HepG2 (cell line): ENCODE data around the gene SLC1A3. TPM values are rescaled to one million over a fixed set of nuclear protein-coding genes. Genes with fewer than 3 reads are reported as not detected.

Experiments
- ATAC-seq: fragments of 200-7000 bp; cut with Tn5 transposase; 3 replicates; pipeline ENCODE4 v1.9.1; 2020; ENCODE audit warnings: mild to moderate bottlenecking, moderate library complexity
- BruUV-seq: library from RNA; stranded (reverse); fragments of 400-500 nt; replicated peaks from 2 replicates; lab custom pipeline; 2021; lab: Mats Ljungman, UMichigan
- CTCF ChIA-PET: fragments of 300-600 bp; formaldehyde crosslinking; extraction: SDS; loops from one replicate; lab custom pipeline; 2021; ENCODE audit warnings: low total read pairs, inconsistent platforms, low intra/inter-chr PET ratio; lab: Yijun Ruan, JAX
- POLR2A ChIA-PET: fragments of 350-600 bp; sonication (Branson Sonifier 250); formaldehyde crosslinking; loops from one replicate; lab custom pipeline; 2020; ENCODE audit warnings: antibody characterized with exemption, inconsistent platforms; lab: Yijun Ruan, JAX
- DNase-seq: peaks from one replicate; pipeline ENCODE4 v3.0.0-alpha.2; 2015; ENCODE audit warnings: low spot score
- FAIRE-seq: peaks from 3 replicates; lab custom pipeline; 2011; peaks lifted over from hg19 to GRCh38; lab: Jason Lieb, UNC
- H2AFZ ChIP-seq: one replicate; pipeline ENCODE4 v1.6.1; 2011; ENCODE audit warnings: low read length, inconsistent platforms
- H3K27ac ChIP-seq: fragments of 300-600 bp; 3 replicates; pipeline ENCODE4 v1.8.0; 2011; ENCODE audit warnings: mixed run types, mild to moderate bottlenecking, mixed read lengths, low read length, inconsistent platforms; ENCODE audit not compliant: insufficient read depth; ENCODE audit errors: extremely low read length
- H3K27me3 ChIP-seq, 2 experiments: fragments of 200-600 bp in 1 of 2; 2 replicates in 1 of 2; 3 replicates in 1 of 2; pipeline versions ENCODE4 v1.6.0 to v1.8.0; 2011; ENCODE audit warnings: low read length in 2 of 2, mild to moderate bottlenecking in 2 of 2, moderate library complexity in 2 of 2, inconsistent platforms in 1 of 2; ENCODE audit not compliant: insufficient read depth in 2 of 2, control insufficient read depth in 1 of 2
- H3K36me3 ChIP-seq, 2 experiments: fragments of 200-600 bp in 1 of 2; replicated peaks in 1 of 2; 2 replicates in 1 of 2; 3 replicates in 1 of 2; pipeline versions ENCODE4 v1.5.1 to v1.8.0; 2011; ENCODE audit warnings: low read length in 2 of 2, inconsistent platforms in 1 of 2; ENCODE audit not compliant: insufficient read depth in 2 of 2, control insufficient read depth in 1 of 2
- H3K4me1 ChIP-seq: 2 replicates; pipeline ENCODE4 v1.5.1; 2012; ENCODE audit warnings: low read length, inconsistent platforms; ENCODE audit not compliant: insufficient read depth
- H3K4me2 ChIP-seq: 2 replicates; pipeline ENCODE4 v1.6.0; 2011; ENCODE audit warnings: low read depth, low read length, inconsistent platforms
- H3K4me3 ChIP-seq, 3 experiments: fragments of 200-600 bp in 1 of 3; sonication (generic), shearing (Covaris generic) in 1 of 3; replicated peaks in 1 of 3; 2 replicates each; pipeline ENCODE4 v1.5.1; 2011 to 2016; ENCODE audit warnings: low read length in 3 of 3, inconsistent platforms in 2 of 3, low read depth in 2 of 3, mild to moderate bottlenecking in 2 of 3, control low read depth in 1 of 3, mixed read lengths in 1 of 3; ENCODE audit not compliant: insufficient read depth in 1 of 3
- H3K79me2 ChIP-seq: one replicate; pipeline ENCODE4 v1.6.1; 2011; ENCODE audit warnings: low read length, inconsistent platforms; ENCODE audit not compliant: insufficient read depth
- H3K9ac ChIP-seq: 2 replicates; pipeline ENCODE4 v1.6.0; 2011; ENCODE audit warnings: mild to moderate bottlenecking, low read depth, low read length, inconsistent platforms; ENCODE audit not compliant: insufficient read depth
- H3K9me3 ChIP-seq: 2 replicates; pipeline ENCODE4 v1.5.1; 2012; ENCODE audit warnings: mild to moderate bottlenecking, low read length
- H4K20me1 ChIP-seq: 2 replicates; pipeline ENCODE4 v1.6.0; 2011; ENCODE audit warnings: inconsistent platforms, mild to moderate bottlenecking, low read length, moderate library complexity; ENCODE audit not compliant: insufficient read depth
- GZF1 ChIP-seq: sonication (generic); formaldehyde crosslinking; IDR thresholded peaks from 2 replicates; pipeline ENCODE4 v1.5.1; 2020; ENCODE audit warnings: mild to moderate bottlenecking, missing genetic modification reagents
- NFATC3 ChIP-seq: sonication (generic); formaldehyde crosslinking; IDR thresholded peaks from 2 replicates; pipeline ENCODE4 v1.5.1; 2020; ENCODE audit warnings: mild to moderate bottlenecking, missing genetic modification reagents
- SSRP1 ChIP-seq: IDR thresholded peaks from 2 replicates; pipeline ENCODE4 v1.6.1; 2016; ENCODE audit warnings: control low read depth
- STAT5B ChIP-seq: sonication (generic); formaldehyde crosslinking; IDR thresholded peaks from 2 replicates; pipeline ENCODE4 v1.4.0; 2020; ENCODE audit warnings: missing genetic modification reagents
- TCF7 ChIP-seq: sonication (generic); IDR thresholded peaks from 2 replicates; pipeline ENCODE4 v1.6.1; 2016; ENCODE audit warnings: antibody characterized with exemption, low read depth
- TGIF2 ChIP-seq: IDR thresholded peaks from 2 replicates; pipeline ENCODE4 v1.6.1; 2016; ENCODE audit warnings: control low read depth, missing compliant biosample characterization
- WGBS: methylation state at CpG from one replicate; pipeline ENCODE4 v1.1.6; 2017; ENCODE audit warnings: low lambda C conversion rate; 5-methylcytosine and 5-hydroxymethylcytosine counted together
- in situ Hi-C: cut with HindIII; loops from 2 replicates; pipeline ENCODE4 v1.10.0; 2017; ENCODE audit warnings: low pct_unique_long_range_greater_than_20kb; ENCODE audit not compliant: extremely low pct_ligation_motif_present
- intact Hi-C: fragments of 100-400 bp; cut with micrococcal nuclease; formaldehyde crosslinking; loops from one replicate; pipeline ENCODE4 v1.10.0; 2022; ENCODE audit not compliant: unreplicated experiment
- polyA plus RNA-seq, 8 experiments: library from polyadenylated mRNA; depleted of rRNA in 3 of 8; stranded (reverse) in 7 of 8; unstranded in 1 of 8; fragments of >200 nt; fragmentation: Illumina TruSeq in 4 of 8; extraction: Trizol in 4 of 8; gene quantifications; 2 replicates each; pipeline versions ENCODE4 v1.2.1 to v1.2.3, GENCODE V29; 2011 to 2016; ENCODE audit warnings: low read depth in 4 of 8, missing spikeins in 1 of 8, mixed read lengths in 1 of 8; ENCODE audit not compliant: insufficient read depth in 1 of 8
- total RNA-seq, 5 experiments: library from RNA; depleted of rRNA; stranded (reverse); fragments of >200 nt; fragmentation: Illumina TruSeq; extraction: Trizol; gene quantifications; 2 replicates each; pipeline ENCODE4 v1.2.3, GENCODE V29; 2016; ENCODE audit warnings: low read depth in 1 of 5
- TF ChIP-seq, protein P1 (sequence below), 2 experiments: sonication (generic) in 1 of 2; formaldehyde crosslinking in 1 of 2; IDR thresholded peaks; 2 replicates each; pipeline versions ENCODE4 v1.5.1 to v1.6.1; 2011 to 2020; ENCODE audit warnings: borderline replicate concordance in 1 of 2, low read depth in 1 of 2, low read length in 1 of 2, mild to moderate bottlenecking in 1 of 2, missing genetic modification reagents in 1 of 2, moderate library complexity in 1 of 2
- TF ChIP-seq, protein P2 (sequence below): sonication (generic); formaldehyde crosslinking; IDR thresholded peaks from 2 replicates; pipeline ENCODE4 v1.4.0; 2020; ENCODE audit warnings: missing genetic modification reagents; ENCODE audit errors: not compliant biosample characterization

SLC1A3 gene
- total and polyA plus RNA-seq, 2 of the 13 experiments (the other 11 are each of a cell fraction or from before 2014, with no cell fraction given), result 0.09 TPM; not detected in 1

DNA sequence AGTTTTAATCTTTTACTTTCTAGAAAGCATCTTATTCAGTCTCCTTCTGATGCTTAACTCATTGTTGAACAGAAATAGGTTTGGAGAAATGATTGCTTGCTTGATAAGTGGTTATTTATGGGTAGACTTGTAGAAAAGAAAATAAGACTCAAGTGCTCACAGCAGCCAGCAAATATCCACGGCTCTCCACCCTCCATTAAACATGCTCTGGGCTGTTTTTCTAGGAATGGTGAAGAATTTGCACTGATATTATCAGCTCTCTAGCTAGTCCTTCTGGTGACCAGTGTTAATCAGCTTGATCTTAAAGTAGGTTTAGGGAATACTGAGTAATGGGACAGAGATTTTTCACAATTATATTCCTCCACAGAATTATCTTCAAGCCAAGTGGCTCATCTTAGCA is 60.6 kb downstream of the SLC1A3 start:
- intact Hi-C loops (no loop called here), in situ Hi-C loops (no loop called here)
- BruUV-seq, result no TSS peak
- H3K79me2 ChIP-seq, result no peaks in the 10 kb centered on the region
- H3K36me3 ChIP-seq, result no peaks in the 10 kb centered on the region
- no peak for ATAC-seq
- no peak overlapping the region for H3K4me2 ChIP-seq
- WGBS, result 7% methylated on average over 1 of the region's 1 CpG
- no peak overlapping the region for H3K9ac ChIP-seq
- no peaks in the 10 kb centered on the region for H3K4me1 ChIP-seq
- H3K27ac ChIP-seq, result no peak overlapping the region
- H2AFZ ChIP-seq, result no peak overlapping the region
- no peaks in the 10 kb centered on the region for H4K20me1 ChIP-seq
- no peak overlapping the region for H3K4me3 ChIP-seq
- H3K9me3 ChIP-seq, result no peaks in the 10 kb centered on the region
- FAIRE-seq, result no peak
- ChIA-PET POLR2A (no interaction called here), CTCF (no interaction called here)
- no peak for TF ChIP-seq TGIF2 (CRISPR knock-in tag)
- no peak for TF ChIP-seq NFATC3 (CRISPR knock-in tag)
- no peak for TF ChIP-seq GZF1 (CRISPR knock-in tag)
- no peak for TF ChIP-seq TCF7
- H3K27me3 ChIP-seq, result no peaks in the 10 kb centered on the region
- DNase-seq, result no peak

DNA sequence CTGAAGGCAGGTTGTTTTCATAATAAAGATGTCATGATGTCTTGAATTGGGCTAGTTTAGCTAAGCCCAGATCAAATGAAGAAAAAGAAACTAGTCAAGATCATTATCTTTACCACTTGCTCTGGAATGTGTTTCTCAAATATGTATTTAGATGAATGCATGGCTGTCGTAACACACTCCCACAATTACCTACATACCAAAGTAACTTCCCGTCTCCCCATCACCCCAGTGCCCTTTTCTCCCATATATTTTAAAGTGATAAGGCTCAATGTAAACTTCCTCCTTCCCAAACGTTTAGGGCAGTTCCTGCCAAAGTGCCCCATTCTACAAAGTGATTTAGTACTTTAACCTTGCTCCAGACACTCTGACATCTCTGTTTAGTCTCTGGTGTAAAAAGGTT is 61.4 kb downstream of the SLC1A3 start:
- Histone ChIP-seq H3K9me3 (no peaks in the 10 kb centered on the region), H3K27ac (no peak overlapping the region), H3K36me3 (no peaks in the 10 kb centered on the region), H3K79me2 (no peaks in the 10 kb centered on the region), H4K20me1 (no peaks in the 10 kb centered on the region), H3K4me2 (no peak overlapping the region), H3K4me3 (no peak overlapping the region), H2AFZ (no peak overlapping the region)
- no peak for FAIRE-seq
- intact Hi-C loops, result no loop called here
- no TSS peak for BruUV-seq
- CTCF ChIA-PET, result no interaction called here
- DNase-seq, result no peak
- in situ Hi-C loops, result no loop called here
- TF ChIP-seq STAT5B, result no peak
- TF ChIP-seq, protein P1, sequence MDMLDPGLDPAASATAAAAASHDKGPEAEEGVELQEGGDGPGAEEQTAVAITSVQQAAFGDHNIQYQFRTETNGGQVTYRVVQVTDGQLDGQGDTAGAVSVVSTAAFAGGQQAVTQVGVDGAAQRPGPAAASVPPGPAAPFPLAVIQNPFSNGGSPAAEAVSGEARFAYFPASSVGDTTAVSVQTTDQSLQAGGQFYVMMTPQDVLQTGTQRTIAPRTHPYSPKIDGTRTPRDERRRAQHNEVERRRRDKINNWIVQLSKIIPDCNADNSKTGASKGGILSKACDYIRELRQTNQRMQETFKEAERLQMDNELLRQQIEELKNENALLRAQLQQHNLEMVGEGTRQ (IDR thresholded peaks at IDR 0.05; ENCODE audit: low read depth, low read length), result no peak
- TF ChIP-seq, protein P1 (CRISPR knock-in tag; IDR thresholded peaks at IDR 0.05; ENCODE audit: borderline replicate concordance), result no peak
- no peak for TF ChIP-seq SSRP1 (CRISPR knock-in tag)
- TF ChIP-seq, protein P2, sequence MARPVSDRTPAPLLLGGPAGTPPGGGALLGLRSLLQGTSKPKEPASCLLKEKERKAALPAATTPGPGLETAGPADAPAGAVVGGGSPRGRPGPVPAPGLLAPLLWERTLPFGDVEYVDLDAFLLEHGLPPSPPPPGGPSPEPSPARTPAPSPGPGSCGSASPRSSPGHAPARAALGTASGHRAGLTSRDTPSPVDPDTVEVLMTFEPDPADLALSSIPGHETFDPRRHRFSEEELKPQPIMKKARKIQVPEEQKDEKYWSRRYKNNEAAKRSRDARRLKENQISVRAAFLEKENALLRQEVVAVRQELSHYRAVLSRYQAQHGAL, result no peak
- TF ChIP-seq, all 625 proteins: peak for 0
- H3K27me3 ChIP-seq, result no peaks in the 10 kb centered on the region
- no peak overlapping the region for H3K9ac ChIP-seq
- POLR2A ChIA-PET, result no interaction called here
- ATAC-seq, result no peak
- H3K4me1 ChIP-seq, result no peaks in the 10 kb centered on the region
- WGBS, result 0% methylated on average over 3 of the region's 3 CpGs
